ENCODE results near the gene BLOC1S4. TPM values are rescaled to one million over a fixed set of nuclear protein-coding genes. Genes with fewer than 3 reads are reported as not detected.

The BLOC1S4 gene
- polyA plus RNA-seq, 1 of the 3 experiments (the other 2 are of a cell fraction), result 22.1 TPM

DNA sequence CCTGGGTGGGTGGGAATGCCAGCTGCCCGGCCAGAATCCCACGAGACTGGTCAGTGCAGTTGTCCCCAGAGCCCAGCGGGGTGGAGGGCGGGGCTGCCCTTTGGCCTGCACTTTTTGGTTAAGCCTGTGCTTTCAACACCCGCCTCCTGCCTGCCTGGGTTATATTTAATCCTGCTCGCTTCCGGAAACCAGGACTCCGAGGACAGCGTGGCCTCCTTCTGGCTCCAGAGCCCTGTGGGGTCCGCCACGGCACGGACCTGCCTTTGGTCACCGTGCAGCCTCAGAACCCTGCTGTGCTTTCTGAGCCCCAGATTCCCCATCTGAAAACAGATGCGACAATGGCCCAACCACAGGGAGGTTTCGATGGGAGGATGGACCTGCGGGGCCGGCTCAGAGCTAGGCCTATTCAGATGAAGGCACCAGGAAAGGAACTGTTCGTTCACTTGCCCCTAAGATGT lies 37.2 kb downstream of the BLOC1S4 start:
- Histone ChIP-seq H3K9me2 (no peaks in the 10 kb centered on the region), H3K36me3 (replicated peaks in 1 of 2; ENCODE audit: control insufficient read depth in 1 of 2, insufficient read depth in 2 of 2, low read length in 1 of 2) (no peaks in the 10 kb centered on the region), H3K4me1 (ENCODE audit: control insufficient read depth in 1 of 2, insufficient read depth in 2 of 2, low read depth in 1 of 2, low read length in 1 of 2) (peaks cover 0 to 6% of the 10 kb centered on the region in 2 experiments; a peak in 1 of 4 replicates), H4K20me1 (ENCODE audit: insufficient read depth) (no peaks in the 10 kb centered on the region), H3K4me2 (no peak overlapping the region), H3K9me3 (no peaks in the 10 kb centered on the region), H3K79me2 (ENCODE audit: insufficient read depth) (no peaks in the 10 kb centered on the region), H3K27ac (ENCODE audit: low read depth in 2 of 2, low read length in 1 of 2) (no peak overlapping the region), H3K27me3 (ENCODE audit: insufficient read depth) (no peaks in the 10 kb centered on the region), H3K9ac (no peak overlapping the region), H3F3A (replicated peaks; ENCODE audit: insufficient read depth) (no peaks in the 10 kb centered on the region), H2AFZ (ENCODE audit: low read depth) (no peak overlapping the region), H3K4me3 (ENCODE audit: low read depth in 2 of 2, low read length in 1 of 2) (no peak overlapping the region)
- ChIA-PET POLR2A (no interaction called here), CTCF (interaction anchor here (0.7 kb wide), 1 partner anchor 524 kb away, joined by 3 read pairs; no protein-coding TSS in a partner anchor)
- DNase-seq, result no peak
- WGBS (ENCODE audit: low lambda C conversion rate), result 96% methylated on average over 12 of the region's 18 CpGs
- TF ChIP-seq FOXM1 (IDR thresholded peaks at IDR 0.05; ENCODE audit: low read depth) (no peak), JUND (IDR thresholded peaks at IDR 0.05) (no peak)

DNA sequence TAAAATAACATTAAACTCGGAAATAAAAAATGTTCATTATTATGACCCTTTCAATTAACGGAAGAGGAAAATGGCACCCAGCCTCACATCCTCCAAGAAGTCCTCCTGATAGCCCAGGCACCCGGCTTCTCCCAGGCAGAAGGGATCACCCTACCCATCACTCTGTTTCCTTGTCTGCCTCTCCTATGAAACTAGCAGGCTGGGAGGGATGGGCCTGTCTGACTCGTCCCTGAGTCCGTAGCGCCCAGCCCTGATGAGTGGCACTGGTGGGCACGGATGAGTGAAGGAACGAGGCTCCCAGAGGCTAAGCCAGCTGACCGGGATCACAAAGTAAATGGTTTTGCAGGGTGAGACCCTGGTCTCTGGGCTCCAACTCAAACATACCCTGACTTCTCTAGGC lies 37.9 kb downstream of the BLOC1S4 start:
- 79% methylated on average over 5 of the region's 9 CpGs for WGBS (ENCODE audit: low lambda C conversion rate)

DNA sequence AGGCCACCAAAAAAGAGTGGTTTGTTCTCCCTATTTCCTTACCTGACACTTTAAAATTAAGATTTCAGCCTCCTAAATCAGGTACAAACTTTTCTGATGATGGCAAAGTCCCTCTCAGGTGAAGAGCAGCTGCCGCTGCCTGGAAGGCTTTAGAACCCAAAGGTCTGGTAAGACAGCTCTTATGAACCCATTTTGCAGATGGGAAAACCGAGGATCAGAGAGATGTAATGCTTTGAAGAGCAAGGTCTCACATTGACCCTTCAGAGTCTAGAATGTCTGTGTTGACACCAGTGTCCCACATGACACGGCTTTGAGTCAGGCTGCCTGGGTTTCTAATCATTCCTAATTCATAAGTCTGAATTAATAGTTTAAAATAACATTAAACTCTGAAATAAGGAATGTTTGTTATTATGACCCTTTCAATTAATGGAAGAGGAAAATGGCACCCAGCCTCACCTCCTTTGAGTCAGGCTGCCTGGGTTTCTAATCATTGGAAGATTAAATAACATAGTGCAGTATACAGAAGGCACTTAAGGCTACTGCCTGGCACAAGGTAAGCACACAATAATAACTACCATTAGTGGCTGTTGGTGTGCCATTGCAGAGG lies 38.6 kb downstream of the BLOC1S4 start:
- no peak for DNase-seq
- H3K27me3 ChIP-seq (ENCODE audit: insufficient read depth), result no peaks in the 10 kb centered on the region
- POLR2A ChIA-PET, result no interaction called here
- no peak overlapping the region for H2AFZ ChIP-seq (ENCODE audit: low read depth)
- no peaks in the 10 kb centered on the region for H4K20me1 ChIP-seq (ENCODE audit: insufficient read depth)
- 67% methylated on average over 3 of the region's 3 CpGs for WGBS (ENCODE audit: low lambda C conversion rate)
- H3K36me3 ChIP-seq (replicated peaks in 1 of 2; ENCODE audit: control insufficient read depth in 1 of 2, insufficient read depth in 2 of 2, low read length in 1 of 2), result no peaks in the 10 kb centered on the region
- H3K27ac ChIP-seq (ENCODE audit: low read depth in 2 of 2, low read length in 1 of 2), result no peak overlapping the region
- CTCF ChIA-PET, result no interaction called here
- no peaks in the 10 kb centered on the region for H3K9me2 ChIP-seq
- no peak overlapping the region for H3K9ac ChIP-seq
- no peak overlapping the region for H3K4me3 ChIP-seq (ENCODE audit: low read depth in 2 of 2, low read length in 1 of 2)
- no peaks in the 10 kb centered on the region for H3K9me3 ChIP-seq
- H3F3A ChIP-seq (replicated peaks; ENCODE audit: insufficient read depth), result no peaks in the 10 kb centered on the region
- no peak overlapping the region for H3K4me2 ChIP-seq
- H3K79me2 ChIP-seq (ENCODE audit: insufficient read depth), result no peaks in the 10 kb centered on the region
- H3K4me1 ChIP-seq (ENCODE audit: control insufficient read depth in 1 of 2, insufficient read depth in 2 of 2, low read depth in 1 of 2, low read length in 1 of 2), result peaks cover 0 to 1% of the 10 kb centered on the region in 2 experiments; a peak in 1 of 4 replicates
- TF ChIP-seq, protein P1, sequence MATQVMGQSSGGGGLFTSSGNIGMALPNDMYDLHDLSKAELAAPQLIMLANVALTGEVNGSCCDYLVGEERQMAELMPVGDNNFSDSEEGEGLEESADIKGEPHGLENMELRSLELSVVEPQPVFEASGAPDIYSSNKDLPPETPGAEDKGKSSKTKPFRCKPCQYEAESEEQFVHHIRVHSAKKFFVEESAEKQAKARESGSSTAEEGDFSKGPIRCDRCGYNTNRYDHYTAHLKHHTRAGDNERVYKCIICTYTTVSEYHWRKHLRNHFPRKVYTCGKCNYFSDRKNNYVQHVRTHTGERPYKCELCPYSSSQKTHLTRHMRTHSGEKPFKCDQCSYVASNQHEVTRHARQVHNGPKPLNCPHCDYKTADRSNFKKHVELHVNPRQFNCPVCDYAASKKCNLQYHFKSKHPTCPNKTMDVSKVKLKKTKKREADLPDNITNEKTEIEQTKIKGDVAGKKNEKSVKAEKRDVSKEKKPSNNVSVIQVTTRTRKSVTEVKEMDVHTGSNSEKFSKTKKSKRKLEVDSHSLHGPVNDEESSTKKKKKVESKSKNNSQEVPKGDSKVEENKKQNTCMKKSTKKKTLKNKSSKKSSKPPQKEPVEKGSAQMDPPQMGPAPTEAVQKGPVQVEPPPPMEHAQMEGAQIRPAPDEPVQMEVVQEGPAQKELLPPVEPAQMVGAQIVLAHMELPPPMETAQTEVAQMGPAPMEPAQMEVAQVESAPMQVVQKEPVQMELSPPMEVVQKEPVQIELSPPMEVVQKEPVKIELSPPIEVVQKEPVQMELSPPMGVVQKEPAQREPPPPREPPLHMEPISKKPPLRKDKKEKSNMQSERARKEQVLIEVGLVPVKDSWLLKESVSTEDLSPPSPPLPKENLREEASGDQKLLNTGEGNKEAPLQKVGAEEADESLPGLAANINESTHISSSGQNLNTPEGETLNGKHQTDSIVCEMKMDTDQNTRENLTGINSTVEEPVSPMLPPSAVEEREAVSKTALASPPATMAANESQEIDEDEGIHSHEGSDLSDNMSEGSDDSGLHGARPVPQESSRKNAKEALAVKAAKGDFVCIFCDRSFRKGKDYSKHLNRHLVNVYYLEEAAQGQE (IDR thresholded peaks at IDR 0.05; ENCODE audit: low read depth, low read length), result no peak
- TF ChIP-seq NFIC (IDR thresholded peaks at IDR 0.05; ENCODE audit: borderline replicate concordance) (no peak), TAF1 (IDR thresholded peaks at IDR 0.05; ENCODE audit: borderline replicate concordance, low read depth, low read length) (no peak), RAD21 (IDR thresholded peaks at IDR 0.05; ENCODE audit: low read length) (no peak), YY1 (IDR thresholded peaks at IDR 0.05; ENCODE audit: low read depth) (no peak), EZH2phosphoT487 (IDR thresholded peaks at IDR 0.05; ENCODE audit: borderline replicate concordance, low read depth) (no peak)
- TF ChIP-seq, protein P2, sequence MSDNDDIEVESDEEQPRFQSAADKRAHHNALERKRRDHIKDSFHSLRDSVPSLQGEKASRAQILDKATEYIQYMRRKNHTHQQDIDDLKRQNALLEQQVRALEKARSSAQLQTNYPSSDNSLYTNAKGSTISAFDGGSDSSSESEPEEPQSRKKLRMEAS (IDR thresholded peaks at IDR 0.05; ENCODE audit: low read depth), result no peak
- TF ChIP-seq, protein P3, sequence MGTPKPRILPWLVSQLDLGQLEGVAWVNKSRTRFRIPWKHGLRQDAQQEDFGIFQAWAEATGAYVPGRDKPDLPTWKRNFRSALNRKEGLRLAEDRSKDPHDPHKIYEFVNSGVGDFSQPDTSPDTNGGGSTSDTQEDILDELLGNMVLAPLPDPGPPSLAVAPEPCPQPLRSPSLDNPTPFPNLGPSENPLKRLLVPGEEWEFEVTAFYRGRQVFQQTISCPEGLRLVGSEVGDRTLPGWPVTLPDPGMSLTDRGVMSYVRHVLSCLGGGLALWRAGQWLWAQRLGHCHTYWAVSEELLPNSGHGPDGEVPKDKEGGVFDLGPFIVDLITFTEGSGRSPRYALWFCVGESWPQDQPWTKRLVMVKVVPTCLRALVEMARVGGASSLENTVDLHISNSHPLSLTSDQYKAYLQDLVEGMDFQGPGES (IDR thresholded peaks at IDR 0.05; ENCODE audit: low read depth, low read length), result no peak

More for the DNA sequence above, 37.9 kb downstream of the BLOC1S4 start:
- Histone ChIP-seq H3F3A (replicated peaks; ENCODE audit: insufficient read depth) (no peaks in the 10 kb centered on the region), H3K4me3 (ENCODE audit: low read depth in 2 of 2, low read length in 1 of 2) (no peak overlapping the region), H3K9me2 (no peaks in the 10 kb centered on the region), H4K20me1 (ENCODE audit: insufficient read depth) (no peaks in the 10 kb centered on the region), H3K79me2 (ENCODE audit: insufficient read depth) (no peaks in the 10 kb centered on the region), H3K9me3 (no peaks in the 10 kb centered on the region), H3K27ac (ENCODE audit: low read depth in 2 of 2, low read length in 1 of 2) (no peak overlapping the region), H3K4me2 (no peak overlapping the region), H3K4me1 (ENCODE audit: control insufficient read depth in 1 of 2, insufficient read depth in 2 of 2, low read depth in 1 of 2, low read length in 1 of 2) (peaks cover 0 to 6% of the 10 kb centered on the region in 2 experiments; a peak in 1 of 4 replicates), H3K9ac (no peak overlapping the region), H3K36me3 (replicated peaks in 1 of 2; ENCODE audit: control insufficient read depth in 1 of 2, insufficient read depth in 2 of 2, low read length in 1 of 2) (no peaks in the 10 kb centered on the region), H3K27me3 (ENCODE audit: insufficient read depth) (no peaks in the 10 kb centered on the region), H2AFZ (ENCODE audit: low read depth) (no peak overlapping the region)
- POLR2A ChIA-PET, result no interaction called here
- CTCF ChIA-PET, result no interaction called here
- no peak for DNase-seq
- TF ChIP-seq, protein P4, sequence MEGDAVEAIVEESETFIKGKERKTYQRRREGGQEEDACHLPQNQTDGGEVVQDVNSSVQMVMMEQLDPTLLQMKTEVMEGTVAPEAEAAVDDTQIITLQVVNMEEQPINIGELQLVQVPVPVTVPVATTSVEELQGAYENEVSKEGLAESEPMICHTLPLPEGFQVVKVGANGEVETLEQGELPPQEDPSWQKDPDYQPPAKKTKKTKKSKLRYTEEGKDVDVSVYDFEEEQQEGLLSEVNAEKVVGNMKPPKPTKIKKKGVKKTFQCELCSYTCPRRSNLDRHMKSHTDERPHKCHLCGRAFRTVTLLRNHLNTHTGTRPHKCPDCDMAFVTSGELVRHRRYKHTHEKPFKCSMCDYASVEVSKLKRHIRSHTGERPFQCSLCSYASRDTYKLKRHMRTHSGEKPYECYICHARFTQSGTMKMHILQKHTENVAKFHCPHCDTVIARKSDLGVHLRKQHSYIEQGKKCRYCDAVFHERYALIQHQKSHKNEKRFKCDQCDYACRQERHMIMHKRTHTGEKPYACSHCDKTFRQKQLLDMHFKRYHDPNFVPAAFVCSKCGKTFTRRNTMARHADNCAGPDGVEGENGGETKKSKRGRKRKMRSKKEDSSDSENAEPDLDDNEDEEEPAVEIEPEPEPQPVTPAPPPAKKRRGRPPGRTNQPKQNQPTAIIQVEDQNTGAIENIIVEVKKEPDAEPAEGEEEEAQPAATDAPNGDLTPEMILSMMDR (IDR thresholded peaks at IDR 0.05), result no peak
- TF ChIP-seq GATA2 (CRISPR knock-in tag; IDR thresholded peaks at IDR 0.05) (no peak), ELF1 (IDR thresholded peaks at IDR 0.05) (no peak), RFX5 (IDR thresholded peaks at IDR 0.05; ENCODE audit: low read length) (no peak), CHD2 (IDR thresholded peaks at IDR 0.05; ENCODE audit: low read length, partially characterized antibody) (no peak), RXRA (IDR thresholded peaks at IDR 0.05; ENCODE audit: borderline replicate concordance, low read depth) (no peak), RAD21 (IDR thresholded peaks at IDR 0.05; ENCODE audit: low read length) (no peak)
